Colonic mucosa (tissue), 4 donors: Measurements from ENCODE around the gene GNG14. TPM values are rescaled to one million over a fixed set of nuclear protein-coding genes. Genes with fewer than 3 reads are reported as not detected.

Source experiments
- DNase-seq: peaks from one replicate; pipeline ENCODE4 v3.0.0-alpha.2; 2020
- H3K27ac ChIP-seq: fragments of 200-600 bp; one replicate; pipeline ENCODE4 v1.8.0; 2021
- H3K27me3 ChIP-seq: fragments of 200-600 bp; one replicate; pipeline ENCODE4 v1.8.0; 2021
- H3K36me3 ChIP-seq: fragments of 200-600 bp; one replicate; pipeline ENCODE4 v1.8.0; 2021
- H3K4me1 ChIP-seq: fragments of 200-600 bp; one replicate; pipeline ENCODE4 v1.8.0; 2021; ENCODE audit warnings: mild to moderate bottlenecking
- H3K4me3 ChIP-seq: fragments of 200-600 bp; one replicate; pipeline ENCODE4 v1.8.0; 2021
- H3K9ac ChIP-seq, 2 donors: one replicate each; pipeline ENCODE4 v1.7.0; 2013; ENCODE audit warnings: control low read depth in 2 of 2, low read depth in 2 of 2, low read length in 2 of 2
- H3K9me3 ChIP-seq: fragments of 200-600 bp; one replicate; pipeline ENCODE4 v1.8.0; 2021
- intact Hi-C: fragments of 100-400 bp; cut with DNase I; formaldehyde crosslinking; loops from one replicate; pipeline ENCODE4 v1.14.1; 2022
- total RNA-seq, 2 donors: library from RNA; stranded (reverse); fragmentation: NEBNext Ultra II Directional in 1 of 2; extraction: Animal tissue kit (Norgen Biotek cat#: 25700) in 1 of 2; gene quantifications; one replicate each; pipeline ENCODE4 v1.2.1, GENCODE V29; 2021
- TF ChIP-seq, protein P1 (sequence below): fragments of 200-600 bp; IDR thresholded peaks from one replicate; pipeline ENCODE4 v1.8.0; 2022; ENCODE audit warnings: antibody characterized with exemption, mild to moderate bottlenecking
- donor health status: healthy.
- donor health status: DM: no; HTN: no; CAD: no.
- donor health status: DM: no; HTN: no; CAD: no.

GNG14 gene
- total RNA-seq, 2 donors from 2014 or later = not detected

DNA sequence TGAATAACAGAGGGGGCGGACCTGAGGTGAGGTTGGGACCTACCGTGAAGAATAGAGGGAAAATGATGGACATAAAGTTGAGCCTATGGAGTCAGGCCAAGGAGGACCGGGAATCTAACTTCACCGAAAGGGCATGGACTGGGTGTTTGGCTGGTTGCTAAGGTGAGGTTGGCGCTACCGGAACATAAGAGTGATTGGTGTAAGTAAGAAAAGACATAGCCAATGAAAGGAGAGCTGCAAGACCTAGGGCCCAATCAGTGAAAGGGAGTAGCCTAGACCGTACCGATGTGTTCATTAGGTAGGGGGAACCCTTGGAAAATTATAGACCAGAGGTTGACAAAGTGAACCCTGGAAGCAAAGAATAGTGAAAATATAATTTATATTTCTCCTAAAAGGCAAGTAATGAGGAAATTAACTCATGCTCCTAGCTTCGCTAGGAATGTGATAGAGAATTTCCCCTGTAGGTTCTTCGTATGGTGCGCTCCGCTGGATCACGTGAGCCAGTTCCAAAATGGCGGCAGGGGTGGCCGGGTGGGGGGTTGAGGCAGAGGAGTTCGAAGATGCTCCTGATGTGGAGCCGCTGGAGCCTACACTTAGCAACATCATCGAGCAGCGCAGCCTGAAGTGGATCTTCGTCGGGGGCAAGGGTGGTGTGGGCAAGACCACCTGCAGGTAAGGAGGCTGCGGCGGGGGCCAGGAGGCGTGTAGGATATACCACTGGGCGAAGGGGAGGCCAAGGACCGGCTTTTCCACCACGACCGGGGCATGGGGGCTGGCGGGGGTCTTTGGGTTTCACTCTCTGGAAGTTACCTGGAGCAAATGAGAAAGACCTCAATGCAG lies 49.4 kb downstream of the GNG14 start, which contains the start of gene GET3:
TSS of gene GET3 (plus strand) at position 503 of the 840 bp plus-strand sequence. CDS start at position 512, 9 bp downstream.
- Histone ChIP-seq H3K27ac (peak within 1 kb of the TSS; percentile 75), H3K27me3 (no peaks in the 10 kb centered on the region), H3K9ac (peak within 1 kb of the TSS; percentile 52 to 85), H3K36me3 (peaks cover 3% of the 10 kb centered on the region), H3K4me3 (peak within 1 kb of the TSS; percentile 88), H3K9me3 (no peaks in the 10 kb centered on the region), H3K4me1 (peaks cover 23% of the 10 kb centered on the region)
- TF ChIP-seq, protein P1, sequence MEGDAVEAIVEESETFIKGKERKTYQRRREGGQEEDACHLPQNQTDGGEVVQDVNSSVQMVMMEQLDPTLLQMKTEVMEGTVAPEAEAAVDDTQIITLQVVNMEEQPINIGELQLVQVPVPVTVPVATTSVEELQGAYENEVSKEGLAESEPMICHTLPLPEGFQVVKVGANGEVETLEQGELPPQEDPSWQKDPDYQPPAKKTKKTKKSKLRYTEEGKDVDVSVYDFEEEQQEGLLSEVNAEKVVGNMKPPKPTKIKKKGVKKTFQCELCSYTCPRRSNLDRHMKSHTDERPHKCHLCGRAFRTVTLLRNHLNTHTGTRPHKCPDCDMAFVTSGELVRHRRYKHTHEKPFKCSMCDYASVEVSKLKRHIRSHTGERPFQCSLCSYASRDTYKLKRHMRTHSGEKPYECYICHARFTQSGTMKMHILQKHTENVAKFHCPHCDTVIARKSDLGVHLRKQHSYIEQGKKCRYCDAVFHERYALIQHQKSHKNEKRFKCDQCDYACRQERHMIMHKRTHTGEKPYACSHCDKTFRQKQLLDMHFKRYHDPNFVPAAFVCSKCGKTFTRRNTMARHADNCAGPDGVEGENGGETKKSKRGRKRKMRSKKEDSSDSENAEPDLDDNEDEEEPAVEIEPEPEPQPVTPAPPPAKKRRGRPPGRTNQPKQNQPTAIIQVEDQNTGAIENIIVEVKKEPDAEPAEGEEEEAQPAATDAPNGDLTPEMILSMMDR = no peak
- peak; percentile 95 for DNase-seq
- intact Hi-C loops = no loop called here

DNA sequence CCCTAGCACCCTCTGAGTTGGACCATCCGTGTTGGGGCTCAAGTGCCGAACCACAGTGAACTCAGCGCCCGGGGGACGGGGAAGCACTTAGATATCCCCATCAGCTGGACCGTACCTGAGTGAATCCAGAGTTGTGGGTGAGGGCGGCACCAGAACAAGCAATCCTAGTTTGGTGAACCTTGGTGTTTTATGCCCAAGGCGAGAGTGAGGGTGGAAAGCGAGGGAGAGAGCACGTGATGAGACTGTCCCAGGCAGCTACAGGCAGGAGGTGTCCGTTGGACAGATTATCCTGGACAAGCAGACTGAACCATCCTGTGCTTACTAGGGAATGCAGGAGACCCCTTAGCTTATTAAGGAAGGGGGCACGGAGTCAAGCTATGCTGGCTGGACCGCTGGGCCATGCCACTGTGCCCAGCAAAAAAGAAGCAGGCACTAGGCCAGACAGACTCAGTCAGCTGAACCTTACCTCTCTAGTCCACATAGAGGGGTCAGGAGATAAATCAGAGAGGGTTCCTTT lies 50.1 kb downstream of the GNG14 start:
- TF ChIP-seq, protein P1 = no peak
- no peaks in the 10 kb centered on the region for H3K9me3 ChIP-seq
- peak overlapping the region; percentile 88 for H3K4me3 ChIP-seq
- H3K4me1 ChIP-seq = peaks cover 19% of the 10 kb centered on the region
- H3K27ac ChIP-seq = no peak overlapping the region
- H3K9ac ChIP-seq = peak overlapping the region; percentile 52 to 85
- no peaks in the 10 kb centered on the region for H3K27me3 ChIP-seq
- no peak for DNase-seq
- peaks cover 3% of the 10 kb centered on the region for H3K36me3 ChIP-seq
- intact Hi-C loops = no loop called here

Other genes starting within 250 kb of the GNG14 start
- gene ZNF443, start 247.0 kb upstream of the GNG14 start, total RNA-seq = 1 to 10 TPM; 7.4 to 7.6 TPM
- gene ZNF709, start 203.2 kb upstream of the GNG14 start, total RNA-seq = 1 to 10 TPM; 1.3 to 2.0 TPM
- gene ZNF564, start 136.5 kb upstream of the GNG14 start, total RNA-seq = 10 to 100 TPM; 14.8 to 17.4 TPM
- gene ZNF490, start 77.2 kb upstream of the GNG14 start, total RNA-seq = 1 to 10 TPM; 6.2 to 7.5 TPM
- 10 to 100 TPM; 17.9 to 20.5 TPM for gene ZNF791, start 77.1 kb upstream of the GNG14 start, total RNA-seq
- 10 to 100 TPM; 51.7 to 67.4 TPM for gene MAN2B1, start 21.3 kb upstream of the GNG14 start, total RNA-seq
- 10 to 100 TPM in 1 of 2 donors, 1 to 10 TPM in 1; 7.3 to 17.9 TPM for gene WDR83, start 21.2 kb upstream of the GNG14 start, total RNA-seq
- 10 to 100 TPM; 66.2 to 87.5 TPM for gene DHPS, start 6.1 kb upstream of the GNG14 start, total RNA-seq
- 10 to 100 TPM in 1 of 2 donors, 1 to 10 TPM in 1; 6.5 to 10.3 TPM for gene FBXW9, start 8.6 kb downstream of the GNG14 start, total RNA-seq
- gene TNPO2, start 35.9 kb downstream of the GNG14 start, total RNA-seq = 10 to 100 TPM; 46.7 to 65.5 TPM
- 100 to 1,000 TPM; 130 to 217 TPM for gene TRIR, start 46.7 kb downstream of the GNG14 start, total RNA-seq
- gene GET3, start 49.5 kb downstream of the GNG14 start, total RNA-seq = 10 to 100 TPM; 53.6 to 77.2 TPM
- gene BEST2, start 63.8 kb downstream of the GNG14 start, total RNA-seq = 10 to 100 TPM; 12.1 to 22.6 TPM
- gene HOOK2, start 87.6 kb downstream of the GNG14 start, total RNA-seq = 10 to 100 TPM; 54.8 to 72.0 TPM
- 100 to 1,000 TPM; 113 to 173 TPM for gene JUNB, start 103.5 kb downstream of the GNG14 start, total RNA-seq
- gene PRDX2, start 113.8 kb downstream of the GNG14 start, total RNA-seq = 100 to 1,000 TPM; 347 to 417 TPM
- gene THSD8, start 114.1 kb downstream of the GNG14 start, total RNA-seq = 10 to 100 TPM in 1 of 2 donors, 1 to 10 TPM in 1; 6.5 to 18.5 TPM
- 10 to 100 TPM in 1 of 2 donors, 1 to 10 TPM in 1; 8.8 to 44.8 TPM for gene RNASEH2A, start 118.6 kb downstream of the GNG14 start, total RNA-seq
- gene RTBDN, start 146.6 kb downstream of the GNG14 start, total RNA-seq = under 1 TPM in 1 of 2 donors, not detected in 1; 0.35 TPM
- gene MAST1, start 150.5 kb downstream of the GNG14 start, total RNA-seq = 1 to 10 TPM in 1 of 2 donors, under 1 TPM in 1; 0.42 to 1.4 TPM
- gene DNASE2, start 193.5 kb downstream of the GNG14 start, total RNA-seq = 10 to 100 TPM; 29.0 to 33.5 TPM
- under 1 TPM in 1 of 2 donors, not detected in 1; 0.25 TPM for gene KLF1, start 199.2 kb downstream of the GNG14 start, total RNA-seq
- 10 to 100 TPM; 21.1 to 39.2 TPM for gene GCDH, start 203.2 kb downstream of the GNG14 start, total RNA-seq
- under 1 TPM in 1 of 2 donors, not detected in 1; 0.32 TPM for gene SYCE2, start 231.3 kb downstream of the GNG14 start, total RNA-seq
- gene FARSA, start 245.7 kb downstream of the GNG14 start, total RNA-seq = 100 to 1,000 TPM in 1 of 2 donors, 10 to 100 TPM in 1; 46.9 to 111 TPM